Measurements from ENCODE around the gene REG1B. TPM values are rescaled to one million over a fixed set of nuclear protein-coding genes. Genes with fewer than 3 reads are reported as not detected.

The REG1B gene
- total RNA-seq, 1 donor from 2014 or later: not detected

- Mint-ChIP-seq H3K36me3 (ENCODE audit: low read depth) (no peaks in the 10 kb centered on the region), H3K4me1 (no peaks in the 10 kb centered on the region), H3K27me3 (ENCODE audit: low read depth) (no peaks in the 10 kb centered on the region)
Observed at GRCh38 chr2:79125721-79125985, 37.9 kb upstream of the REG1B start.

GRCh38 chr2:79124907-79125720 lies 37.3 kb upstream of the REG1B start:
- no peak overlapping the region for H3K4me3 Mint-ChIP-seq

More at GRCh38 chr2:79125721-79125985, 37.9 kb upstream of the REG1B start:
- no peak for DNase-seq (ENCODE audit: low read depth, low spot score)
- no peak overlapping the region for H3K27ac Mint-ChIP-seq (ENCODE audit: unreplicated experiment)
- TF ChIP-seq CTCF (conservative IDR thresholded peaks at IDR 0.05): no peak
- H3K9me3 Mint-ChIP-seq: no peaks in the 10 kb centered on the region
- H3K4me3 Mint-ChIP-seq: no peak overlapping the region

GRCh38 chr2:79122676-79123075 lies 34.9 kb upstream of the REG1B start:
- Mint-ChIP-seq H3K4me1 (no peaks in the 10 kb centered on the region), H3K27me3 (ENCODE audit: low read depth) (no peaks in the 10 kb centered on the region), H3K9me3 (peaks cover 2% of the 10 kb centered on the region), H3K27ac (ENCODE audit: unreplicated experiment) (no peak overlapping the region), H3K36me3 (ENCODE audit: low read depth) (no peaks in the 10 kb centered on the region), H3K4me3 (no peak overlapping the region)
- no peak for DNase-seq (ENCODE audit: low read depth, low spot score)
- TF ChIP-seq CTCF (conservative IDR thresholded peaks at IDR 0.05): no peak

More at GRCh38 chr2:79124907-79125720, 37.3 kb upstream of the REG1B start:
- Mint-ChIP-seq H3K36me3 (ENCODE audit: low read depth) (no peaks in the 10 kb centered on the region), H3K4me1 (no peaks in the 10 kb centered on the region), H3K27me3 (ENCODE audit: low read depth) (no peaks in the 10 kb centered on the region), H3K9me3 (no peaks in the 10 kb centered on the region), H3K27ac (ENCODE audit: unreplicated experiment) (no peak overlapping the region)
- DNase-seq (ENCODE audit: low read depth, low spot score): no peak
- TF ChIP-seq CTCF (conservative IDR thresholded peaks at IDR 0.05): no peak

- Mint-ChIP-seq H3K36me3 (ENCODE audit: low read depth) (no peaks in the 10 kb centered on the region), H3K27ac (ENCODE audit: unreplicated experiment) (no peak within 1 kb of the TSS), H3K4me1 (no peaks in the 10 kb centered on the region), H3K9me3 (peaks cover 2% of the 10 kb centered on the region), H3K27me3 (ENCODE audit: low read depth) (no peaks in the 10 kb centered on the region), H3K4me3 (no peak within 1 kb of the TSS)
- no peak for DNase-seq (ENCODE audit: low read depth, low spot score)
- no peak for TF ChIP-seq CTCF (conservative IDR thresholded peaks at IDR 0.05)
Observed at GRCh38 chr2:79120194-79120713, 32.5 kb upstream of the REG1B start, which contains the start of gene REG1A. Gene REG1A (plus strand): TSS chr2:79120488. CDS start chr2:79120862, 374 bp downstream.

- Mint-ChIP-seq H3K27ac (ENCODE audit: unreplicated experiment) (no peak overlapping the region), H3K4me3 (no peak overlapping the region), H3K9me3 (peaks cover 2% of the 10 kb centered on the region), H3K36me3 (ENCODE audit: low read depth) (no peaks in the 10 kb centered on the region), H3K27me3 (ENCODE audit: low read depth) (no peaks in the 10 kb centered on the region), H3K4me1 (peaks cover 6% of the 10 kb centered on the region)
- TF ChIP-seq CTCF (conservative IDR thresholded peaks at IDR 0.05): no peak
- no peak for DNase-seq (ENCODE audit: low read depth, low spot score)
Observed at GRCh38 chr2:79116997-79117928, 29.5 kb upstream of the REG1B start.

All from neural crest cell (in vitro differentiated cells).